ELR (cell line): ENCODE data around the gene TMEM204.

Experiments used
- DNase-seq: peaks from one replicate; pipeline ENCODE4 v3.0.0-alpha.2; 2015; ENCODE audit warnings: low read depth

Gene TMEM204

DNA sequence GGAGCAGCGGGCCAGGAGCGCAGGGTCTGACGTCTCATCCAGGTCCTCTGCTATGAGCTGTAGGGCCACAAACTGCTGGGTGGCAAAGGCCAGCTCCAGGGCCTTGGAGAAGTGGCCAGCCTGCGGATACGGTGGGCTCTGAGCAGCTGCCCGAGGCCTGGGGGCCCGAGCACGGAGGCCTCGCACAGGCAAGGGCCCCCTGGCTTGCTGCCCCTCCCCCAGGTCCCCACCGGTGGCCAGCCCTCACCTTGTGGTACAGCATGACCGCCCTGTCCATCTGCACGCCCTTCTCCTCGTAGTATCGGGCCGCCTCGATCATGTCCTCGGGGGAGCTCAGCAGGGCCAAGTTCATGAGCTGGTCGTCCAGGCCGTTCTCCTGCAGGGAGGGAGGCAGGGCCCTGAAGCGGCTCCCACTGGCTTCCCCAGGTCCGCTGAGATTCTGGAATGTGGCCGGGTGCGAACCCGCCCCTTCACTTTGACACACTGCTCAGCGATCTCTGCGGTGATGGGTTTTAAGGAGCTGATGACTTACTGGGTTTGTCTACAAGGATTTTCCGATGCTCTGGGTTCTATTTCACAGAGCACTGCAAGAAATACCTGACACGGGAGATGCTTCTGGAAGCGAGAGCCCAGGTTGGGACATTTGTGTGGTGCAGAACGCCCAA is 9.8 kb upstream of the TMEM204 start:
- no peak for DNase-seq

DNA sequence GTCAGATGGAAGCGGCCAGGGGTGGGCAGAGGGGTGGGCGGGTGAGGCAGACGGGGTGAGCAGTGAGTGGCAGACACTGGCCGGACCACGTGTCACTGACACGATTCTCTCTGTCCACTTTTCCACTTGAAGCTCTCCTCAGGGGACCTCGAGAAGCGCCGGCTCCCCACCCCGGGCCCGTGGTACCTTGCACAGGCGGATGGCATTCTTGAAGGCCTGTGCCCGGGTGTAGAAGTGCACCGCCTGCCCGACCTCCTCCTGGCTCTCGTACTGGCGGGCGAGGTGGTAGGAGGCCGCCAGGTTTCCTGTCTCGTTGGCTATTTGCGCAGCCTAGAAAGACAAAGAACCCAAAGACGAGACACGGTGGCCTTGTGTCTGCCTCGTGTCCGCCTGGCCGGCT is 9.1 kb upstream of the TMEM204 start:
- no peak for DNase-seq

DNA sequence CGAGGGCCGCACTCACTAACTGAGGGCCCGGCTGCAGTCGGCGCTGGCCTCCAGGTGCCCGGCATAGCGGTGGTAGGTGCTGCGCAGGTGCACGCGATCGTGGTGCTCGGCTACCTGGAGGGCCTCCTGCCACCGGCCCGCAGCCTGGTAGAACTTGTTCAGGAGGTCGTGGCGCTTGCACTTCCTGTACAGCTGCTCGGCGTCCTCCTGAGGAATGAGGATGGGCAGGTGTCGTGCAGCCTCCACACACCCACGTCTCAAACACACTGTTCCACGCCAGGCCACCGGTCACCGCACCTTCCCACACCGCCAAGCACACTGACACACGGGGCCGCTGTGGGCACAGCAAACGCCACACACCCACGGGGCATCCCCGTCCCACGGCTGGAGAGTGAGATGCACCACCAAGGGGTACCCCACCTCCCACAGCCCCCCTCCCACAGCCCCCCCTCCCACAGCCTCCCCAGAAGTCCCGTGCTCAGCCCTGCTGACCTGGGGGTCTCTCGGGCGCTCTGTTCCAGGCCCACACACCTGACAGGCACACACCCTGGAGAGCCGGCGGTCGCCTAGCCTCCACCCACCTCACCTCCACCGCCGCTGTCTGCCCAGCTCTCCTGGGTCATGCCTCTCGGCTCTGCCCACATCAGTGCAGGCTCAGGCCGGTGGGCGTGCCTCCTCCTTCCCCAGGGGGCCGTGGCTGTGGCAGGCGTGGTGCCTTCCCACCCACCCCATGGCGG is 7.4 kb upstream of the TMEM204 start:
- DNase-seq: no peak

DNA sequence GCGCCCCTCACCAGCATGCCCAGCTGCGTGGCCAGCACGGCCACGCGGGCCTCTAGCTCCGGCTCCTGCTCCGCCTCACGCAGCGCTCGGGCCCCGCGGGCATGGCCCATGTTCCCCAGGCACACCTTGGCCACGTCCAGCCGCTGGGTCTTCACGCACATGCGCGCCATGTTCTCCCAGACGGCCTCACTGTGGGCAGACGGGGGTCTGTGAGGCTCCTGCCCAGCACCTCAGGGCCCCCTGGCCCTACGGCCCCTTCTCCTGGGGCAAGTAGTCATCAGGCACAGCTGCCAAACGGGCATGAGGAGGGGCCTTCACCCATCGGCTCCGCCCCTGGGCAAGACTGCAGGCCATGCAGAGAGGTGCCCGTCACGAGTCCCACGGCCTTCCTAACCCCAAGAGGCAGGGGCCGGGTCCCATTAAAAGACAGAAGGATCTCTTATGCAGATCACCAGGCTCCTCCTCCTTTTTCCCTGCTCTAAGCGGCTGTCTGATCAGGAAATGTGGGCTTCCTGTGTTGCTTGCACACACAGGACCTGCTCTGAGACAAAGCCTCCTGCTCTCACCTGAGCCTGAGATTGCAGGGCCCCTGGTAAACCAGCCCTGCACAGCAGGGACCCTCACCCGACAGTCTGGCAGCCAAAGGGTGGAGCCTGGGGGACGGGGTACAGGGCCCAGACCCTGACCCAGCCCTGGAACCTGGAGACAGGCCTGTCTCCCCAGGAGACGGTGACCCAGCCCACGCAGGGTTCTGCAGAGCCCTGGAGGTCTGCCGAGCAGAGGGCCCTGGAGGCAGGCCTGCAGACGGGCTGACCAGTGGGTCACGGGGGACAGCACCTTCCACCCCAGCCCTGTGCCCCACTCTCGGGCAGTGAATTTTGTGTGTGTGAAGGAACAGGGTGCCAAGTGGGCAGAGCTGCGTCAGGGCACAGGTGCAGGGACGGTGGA is 6.6 kb upstream of the TMEM204 start:
- DNase-seq: no peak

DNA sequence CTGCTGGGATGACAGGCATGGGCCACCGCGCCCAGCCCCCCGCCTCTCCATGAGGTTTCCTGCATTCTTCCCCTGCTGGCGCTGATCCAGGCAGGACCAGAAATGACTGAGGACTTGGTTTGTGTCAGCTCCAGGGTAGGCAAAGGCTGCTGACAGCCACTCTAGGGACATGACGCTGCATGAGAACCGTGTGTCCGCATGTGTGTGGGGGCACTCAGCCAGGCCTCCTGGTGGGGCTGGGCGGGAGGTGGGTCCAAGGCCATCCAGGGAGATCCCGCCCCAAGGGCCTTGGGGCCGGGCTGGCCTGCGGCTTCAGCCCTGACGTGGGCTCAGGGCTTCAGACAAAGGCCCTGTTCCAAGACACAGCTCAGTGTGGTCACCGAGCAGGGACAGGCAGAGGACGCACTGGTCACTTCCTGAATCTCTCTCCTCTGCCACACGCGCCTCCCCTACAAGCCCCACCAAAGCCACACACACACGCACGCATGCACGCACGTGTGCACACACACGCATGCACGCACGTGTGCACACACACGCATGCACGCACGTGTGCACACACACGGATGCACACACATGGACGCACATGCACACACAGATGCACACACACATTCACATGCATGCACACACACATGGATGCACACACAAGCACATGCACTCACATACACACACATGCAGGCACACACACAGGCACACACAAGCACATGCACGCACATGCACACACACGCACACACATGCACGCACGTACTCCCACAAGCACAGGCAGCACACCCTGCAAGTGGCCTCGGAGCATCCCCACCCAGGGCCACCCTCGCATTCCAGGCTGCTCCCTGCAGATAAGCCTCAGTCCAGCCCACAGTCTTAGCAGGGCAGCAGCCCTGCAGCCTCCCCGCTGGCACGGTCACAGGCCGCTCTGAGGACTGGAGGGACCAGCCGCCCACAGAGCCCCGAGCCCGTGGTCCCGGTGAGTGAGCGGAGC is 5.3 kb upstream of the TMEM204 start:
- DNase-seq: no peak

DNA sequence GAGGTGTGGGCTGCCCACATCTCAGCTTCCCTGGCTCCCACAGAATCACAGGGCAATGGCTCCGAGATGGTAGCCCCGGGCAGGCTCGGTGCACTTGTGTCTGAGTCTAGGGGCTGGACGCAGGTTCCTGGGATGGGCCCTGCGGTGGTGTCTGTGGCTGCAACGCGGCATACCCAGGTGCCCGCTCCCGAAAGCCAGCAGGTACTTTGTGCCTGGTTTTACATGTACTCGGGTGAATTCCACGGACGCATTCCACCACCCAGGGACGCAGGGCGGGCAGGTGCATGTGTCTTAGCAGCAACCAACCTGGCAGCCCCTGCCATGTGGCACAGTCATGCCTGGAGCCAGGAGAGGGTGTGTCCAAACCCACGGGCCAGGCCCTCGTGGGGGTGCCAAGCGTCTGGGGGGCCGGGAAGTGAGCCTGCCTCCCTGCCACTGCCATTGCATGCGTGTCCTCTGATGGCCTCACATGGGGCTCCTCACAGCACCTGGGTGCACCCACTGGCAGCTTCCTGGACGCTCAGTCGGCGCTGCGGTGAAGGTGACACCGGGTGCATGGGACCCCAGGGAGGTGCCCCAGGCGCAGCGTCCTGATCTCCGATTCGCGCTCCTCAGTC is 4.4 kb upstream of the TMEM204 start:
- DNase-seq: no peak

DNA sequence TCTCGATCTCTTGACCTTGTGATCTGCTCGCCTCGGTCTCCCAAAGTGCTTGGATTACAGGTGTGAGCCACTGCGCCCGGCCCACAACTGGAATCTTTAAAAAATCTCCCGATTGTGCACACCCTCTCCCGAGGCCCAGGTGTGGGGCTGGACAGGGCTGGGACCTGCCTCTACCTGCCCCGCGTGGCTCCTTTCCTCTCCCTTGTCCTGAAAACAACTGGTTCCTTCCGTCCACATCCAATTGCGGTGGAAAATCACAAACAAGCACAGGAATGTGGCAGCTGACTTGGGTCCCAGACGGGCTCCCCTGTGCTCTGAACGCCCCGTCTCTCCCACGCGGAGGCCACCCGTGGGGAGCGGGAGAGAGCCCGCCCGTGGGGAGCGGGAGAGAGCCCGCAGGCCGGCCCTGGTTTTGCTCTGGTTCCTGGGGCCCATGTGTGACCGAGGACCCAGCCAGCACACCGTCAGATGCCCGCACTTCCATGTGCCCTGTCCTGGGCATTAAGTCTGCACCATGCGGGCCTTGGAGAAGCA is 3.0 kb upstream of the TMEM204 start:
- DNase-seq: no peak

DNA sequence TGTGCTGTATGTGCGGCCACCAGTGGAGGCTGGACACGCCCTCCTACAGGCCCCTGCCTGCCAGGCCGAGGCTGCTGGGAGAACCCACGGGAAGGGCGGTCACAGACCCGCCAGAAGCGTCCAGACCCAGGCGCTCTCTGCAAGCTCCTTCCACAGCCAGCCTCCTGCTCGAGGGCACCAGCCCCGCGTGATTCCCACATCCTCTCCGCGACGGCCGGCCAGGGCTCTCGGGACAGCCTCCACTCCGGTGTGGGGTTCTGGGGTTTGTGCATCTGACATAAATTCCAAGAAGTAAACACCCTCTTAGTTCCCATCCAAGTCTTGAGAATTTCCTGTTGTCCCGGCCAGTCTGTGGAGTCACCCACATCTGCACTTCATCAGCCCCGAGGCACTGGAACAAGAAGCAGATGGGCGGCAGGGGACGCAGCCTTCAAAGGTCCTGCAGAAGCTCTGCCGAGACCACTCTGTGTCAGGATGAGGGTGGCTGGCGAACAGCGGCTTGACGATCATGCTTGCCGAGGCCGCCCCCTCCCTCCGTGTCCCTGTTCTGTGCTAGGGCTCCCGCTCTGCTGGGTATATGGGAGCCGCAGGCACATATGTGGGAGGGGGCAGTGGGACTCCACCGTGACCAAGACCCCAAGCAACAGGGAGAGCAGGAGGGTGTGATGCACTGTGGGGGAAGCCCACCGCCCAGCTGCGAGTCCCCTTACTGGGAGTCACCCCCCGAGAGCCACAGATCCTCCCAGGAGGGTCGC is 2.4 kb upstream of the TMEM204 start:
- peak; percentile 44 for DNase-seq

DNA sequence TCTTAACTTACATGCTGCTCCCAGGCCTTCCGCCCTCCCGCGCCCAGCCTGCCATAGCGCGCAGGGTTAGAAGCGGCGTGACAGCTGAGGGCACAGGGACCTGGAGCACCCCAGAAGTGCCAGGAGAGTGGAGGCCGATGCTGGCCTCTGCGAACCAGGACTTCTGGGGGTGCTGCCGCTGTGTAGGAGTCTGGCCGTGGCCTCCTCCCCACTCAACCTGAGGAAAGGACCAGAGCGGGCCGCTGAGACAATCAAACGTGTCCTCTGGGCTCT is 1.9 kb upstream of the TMEM204 start:
- DNase-seq: no peak

DNA sequence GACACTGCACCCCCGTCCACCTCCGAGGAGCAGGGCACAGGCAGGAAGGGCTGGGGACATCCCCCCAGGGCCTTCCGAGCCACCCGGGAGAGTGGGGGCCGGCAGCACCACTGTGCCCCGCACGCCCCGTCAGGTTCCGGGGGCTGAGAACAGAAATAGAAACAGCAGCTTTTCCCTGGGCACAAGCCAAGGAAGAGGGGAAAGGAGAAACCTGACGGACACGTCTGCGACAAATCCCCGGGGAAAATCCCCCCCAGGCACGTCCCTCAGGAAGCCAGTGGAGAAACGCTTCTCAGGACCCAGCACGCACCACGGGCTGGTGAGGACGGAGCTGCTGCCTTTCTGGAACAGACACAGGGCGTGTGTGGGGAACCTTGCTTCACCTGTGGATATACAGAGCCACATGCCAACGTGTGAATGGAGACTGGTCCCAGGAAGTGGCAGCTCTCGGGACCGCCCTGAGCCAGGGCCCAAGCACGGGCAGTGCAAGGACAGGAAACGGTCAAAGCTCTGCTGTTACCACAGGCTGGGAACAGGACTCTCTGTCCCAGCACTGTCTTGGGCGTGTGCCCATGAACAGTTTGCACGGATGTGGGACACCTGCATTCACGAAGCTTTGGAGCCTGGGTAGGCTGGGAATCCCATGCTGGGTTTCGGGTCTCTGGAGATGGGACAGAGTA is 1.2 kb upstream of the TMEM204 start:
- DNase-seq: no peak

DNA sequence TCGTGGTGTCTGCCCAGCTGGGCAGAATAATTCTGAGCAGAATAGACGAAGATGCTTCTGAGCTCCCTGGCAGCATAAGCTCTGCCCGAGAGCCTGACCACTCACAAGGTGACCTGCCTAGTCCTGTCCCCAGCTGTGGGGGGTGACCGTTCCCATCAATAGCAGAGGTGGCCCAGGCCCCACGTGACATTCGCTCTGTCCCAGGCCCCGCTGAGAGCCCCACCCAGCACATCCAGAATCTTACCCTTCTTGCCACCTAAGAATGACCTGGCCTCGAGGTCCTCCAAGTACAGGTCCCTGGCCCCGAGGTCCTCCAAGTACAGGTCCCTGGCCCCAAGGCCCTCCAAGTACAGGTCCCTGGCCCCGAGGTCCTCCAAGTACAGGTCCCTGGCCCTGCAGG is 695 bp upstream of the TMEM204 start:
- DNase-seq: no peak

DNA sequence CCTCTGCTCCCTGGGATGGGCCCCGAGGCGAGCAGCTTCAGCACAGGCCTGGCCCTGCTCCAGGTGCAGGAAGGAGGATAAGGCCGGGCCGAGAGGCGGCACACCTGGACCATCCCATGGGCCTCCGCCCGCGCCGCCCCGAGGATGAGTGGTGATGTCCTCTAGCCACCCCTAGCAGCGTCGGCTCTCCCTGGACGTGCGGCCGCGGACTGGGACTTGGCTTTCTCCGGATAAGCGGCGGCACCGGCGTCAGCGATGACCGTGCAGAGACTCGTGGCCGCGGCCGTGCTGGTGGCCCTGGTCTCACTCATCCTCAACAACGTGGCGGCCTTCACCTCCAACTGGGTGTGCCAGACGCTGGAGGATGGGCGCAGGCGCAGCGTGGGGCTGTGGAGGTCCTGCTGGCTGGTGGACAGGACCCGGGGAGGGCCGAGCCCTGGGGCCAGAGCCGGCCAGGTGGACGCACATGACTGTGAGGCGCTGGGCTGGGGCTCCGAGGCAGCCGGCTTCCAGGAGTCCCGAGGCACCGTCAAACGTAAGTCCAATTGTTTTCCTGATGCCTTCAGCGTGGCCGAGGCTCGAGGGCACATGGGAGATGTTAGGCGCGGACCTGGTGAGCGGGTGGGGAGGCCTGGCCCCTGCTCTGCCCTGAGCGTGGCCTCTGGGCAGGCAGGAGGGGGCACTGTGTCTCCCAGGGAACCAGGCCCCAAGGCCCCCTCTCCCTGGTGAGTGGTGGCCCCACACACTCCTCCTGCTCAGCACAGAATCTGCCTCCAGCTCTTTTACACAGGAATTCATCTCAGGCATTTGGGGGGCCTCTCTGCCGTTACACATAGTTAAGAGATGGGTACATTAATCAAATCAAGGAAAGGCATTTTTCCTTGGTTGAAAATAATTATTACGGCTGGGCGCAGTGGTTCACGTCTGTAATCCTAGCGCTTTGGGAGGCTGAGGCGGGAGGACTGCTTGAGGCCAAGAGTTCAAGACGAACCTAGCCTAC is 855 bp downstream of the TMEM204 start:
- peak; percentile 55 for DNase-seq

DNA sequence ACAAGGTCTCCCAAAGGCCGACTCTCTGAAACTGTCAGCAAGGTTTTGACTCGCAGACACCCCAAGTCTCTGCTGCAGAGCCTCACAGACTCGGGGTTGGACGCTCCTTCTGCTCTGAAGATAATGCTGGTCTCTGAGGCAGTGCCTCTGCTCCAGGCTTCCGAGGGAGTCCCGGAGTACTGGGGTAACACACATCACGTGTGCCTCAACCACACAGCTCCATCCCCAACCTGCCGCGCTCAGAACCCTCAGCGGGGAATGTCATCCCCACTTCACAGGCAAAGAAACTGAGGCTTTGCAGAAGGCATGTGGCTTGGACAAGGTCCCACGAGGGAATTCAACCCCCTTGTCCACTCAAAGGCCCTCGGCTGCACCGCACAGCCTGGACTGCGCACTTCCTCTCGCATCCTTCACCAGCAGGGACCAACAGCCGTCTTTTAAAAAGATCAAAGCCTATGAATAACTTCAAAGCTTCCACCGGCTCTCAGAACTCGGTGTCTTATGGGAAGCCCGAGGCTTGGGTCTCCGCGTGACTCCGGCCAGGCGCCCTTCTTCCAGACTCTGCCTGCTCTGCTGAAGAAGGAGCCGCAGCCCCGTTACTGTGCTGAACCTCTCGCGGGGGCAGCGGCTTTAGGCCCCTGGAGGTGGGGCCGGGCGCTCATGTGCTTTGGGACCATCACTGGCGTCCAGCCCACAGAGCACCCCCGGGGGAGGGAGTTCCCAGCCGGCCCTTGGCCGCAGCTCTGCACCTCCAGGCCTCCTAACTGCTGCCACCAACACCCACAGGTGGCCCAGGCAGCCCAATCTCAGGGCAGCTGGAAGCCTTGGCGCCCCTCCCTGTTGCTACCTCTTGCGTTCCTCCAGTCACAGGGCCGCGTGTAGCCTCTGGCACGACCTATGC is 2.2 kb downstream of the TMEM204 start:
- no peak for DNase-seq

DNA sequence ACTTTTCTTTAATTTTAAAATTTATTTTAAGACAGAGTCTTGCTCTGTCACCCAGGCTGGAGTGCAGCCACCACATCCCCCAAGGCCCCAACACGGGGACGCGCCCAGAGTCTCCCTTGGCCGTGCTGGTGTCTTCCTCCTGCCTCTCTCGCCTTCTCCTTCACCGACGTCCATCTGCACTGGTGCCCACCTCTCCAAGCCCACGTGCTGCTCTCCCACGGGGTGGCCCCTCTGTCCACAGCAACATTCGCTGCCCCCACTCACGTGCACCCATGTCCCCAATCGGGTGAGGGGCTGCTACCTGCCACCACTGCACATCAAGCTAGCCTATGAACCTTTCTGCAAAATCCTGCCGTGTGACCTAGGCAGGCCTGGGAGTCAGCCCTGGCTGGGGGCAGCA is 3.1 kb downstream of the TMEM204 start:
- DNase-seq: no peak

DNA sequence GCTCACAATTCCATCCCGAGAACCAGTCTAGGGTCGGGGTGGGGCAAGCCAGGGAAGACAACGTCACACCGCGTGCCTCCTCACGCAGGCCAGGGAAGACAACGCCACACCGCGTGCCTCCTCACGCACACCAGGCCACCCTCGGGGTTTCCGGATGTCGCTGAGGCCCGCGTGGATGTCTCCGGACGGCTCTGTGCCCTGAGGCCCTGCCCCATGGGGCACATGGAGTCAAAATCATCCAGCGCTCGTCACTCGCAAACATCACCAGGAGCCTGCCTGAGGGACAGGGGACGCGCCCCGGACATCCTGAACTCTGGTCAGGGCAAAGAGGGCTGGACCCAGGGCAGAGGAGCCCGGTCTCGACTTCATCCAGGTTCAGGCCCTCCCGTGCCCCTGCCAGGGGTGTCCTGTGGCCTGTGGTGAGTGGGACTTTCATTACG is 3.7 kb downstream of the TMEM204 start:
- DNase-seq: no peak

DNA sequence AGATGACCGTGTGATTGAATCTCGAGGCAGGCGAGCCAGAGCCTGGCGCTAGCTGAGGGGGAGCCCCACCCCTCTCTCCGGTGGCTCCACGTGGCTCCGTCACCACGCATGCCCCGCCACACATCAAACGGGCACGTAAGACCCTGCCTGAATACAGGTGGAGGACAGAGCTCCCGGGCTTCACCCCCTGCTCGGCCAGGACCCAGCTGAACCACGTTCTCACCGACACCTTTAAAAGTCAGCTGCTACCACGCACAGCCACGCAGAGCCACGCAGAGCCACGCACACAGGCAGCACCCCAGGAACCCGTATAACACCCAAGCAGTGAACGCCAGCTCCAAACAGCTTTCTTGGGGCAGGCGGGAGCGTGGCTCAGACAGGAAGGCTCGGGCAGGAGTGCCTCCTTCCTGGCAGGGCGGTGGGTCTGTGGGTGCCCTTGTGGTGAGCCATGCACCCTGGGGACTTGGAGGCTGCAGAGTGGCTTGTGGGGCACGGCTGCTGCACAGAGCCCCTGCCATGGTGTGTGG is 4.4 kb downstream of the TMEM204 start:
- DNase-seq: no peak
